COR-L47 (cell line): ENCODE results near the gene DNAH1.

ENCODE experiments used
- DNase-seq: peaks from one replicate; lab custom pipeline; 2025; lab: John Stamatoyannopoulos, UW

Gene DNAH1

GRCh38 chr3:52403271-52403841 is 87.2 kb downstream of the DNAH1 start:
- DNase-seq, result no peak

- no peak for DNase-seq
Observed at GRCh38 chr3:52403955-52404354, 87.8 kb downstream of the DNAH1 start.

DNA sequence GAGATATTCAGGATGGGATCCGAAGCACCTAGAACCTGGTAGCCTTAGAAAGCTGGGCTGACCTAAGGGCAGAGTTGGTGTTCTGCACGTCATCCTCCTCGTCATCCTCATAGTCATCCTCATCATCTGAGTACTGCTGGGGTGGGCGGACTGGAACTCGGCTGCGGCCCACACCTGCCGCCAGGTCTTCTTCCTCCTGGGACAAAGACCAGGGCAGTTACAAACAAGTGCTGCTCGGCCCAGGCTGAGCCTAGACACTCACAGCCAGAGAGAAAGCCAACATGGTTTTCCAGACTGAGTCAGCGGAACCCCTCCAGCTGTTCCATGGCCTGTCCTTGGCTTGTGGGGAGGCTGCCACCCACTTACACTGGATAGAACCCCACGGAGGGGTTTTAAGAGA is 88.3 kb downstream of the DNAH1 start:
- DNase-seq, result no peak

DNA sequence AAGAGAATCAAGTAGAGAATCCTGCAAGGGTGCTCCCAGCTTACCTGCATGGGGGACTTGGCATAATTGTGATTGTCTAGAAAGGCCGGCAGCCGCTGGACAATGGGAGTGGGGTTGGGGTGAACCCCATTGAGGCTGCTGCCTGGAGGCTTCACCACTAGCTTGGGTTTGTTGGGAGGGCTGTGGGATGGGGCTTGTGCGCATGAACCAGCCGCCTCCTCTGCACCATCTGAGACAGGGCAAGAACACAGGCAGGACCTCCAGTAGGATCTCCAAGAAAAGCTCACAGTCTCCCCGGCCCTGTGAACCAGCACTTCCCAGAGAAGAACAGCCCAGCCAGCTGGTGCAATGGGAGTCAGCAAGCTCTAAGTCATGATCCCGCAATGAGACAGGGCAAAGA is 88.9 kb downstream of the DNAH1 start:
- no peak for DNase-seq

- DNase-seq, result no peak
Observed at GRCh38 chr3:52405601-52406110, 89.5 kb downstream of the DNAH1 start.

- no peak for DNase-seq
Observed at GRCh38 chr3:52406231-52406661, 90.1 kb downstream of the DNAH1 start.

GRCh38 chr3:52406791-52407510 is 90.8 kb downstream of the DNAH1 start:
- no peak for DNase-seq

DNA sequence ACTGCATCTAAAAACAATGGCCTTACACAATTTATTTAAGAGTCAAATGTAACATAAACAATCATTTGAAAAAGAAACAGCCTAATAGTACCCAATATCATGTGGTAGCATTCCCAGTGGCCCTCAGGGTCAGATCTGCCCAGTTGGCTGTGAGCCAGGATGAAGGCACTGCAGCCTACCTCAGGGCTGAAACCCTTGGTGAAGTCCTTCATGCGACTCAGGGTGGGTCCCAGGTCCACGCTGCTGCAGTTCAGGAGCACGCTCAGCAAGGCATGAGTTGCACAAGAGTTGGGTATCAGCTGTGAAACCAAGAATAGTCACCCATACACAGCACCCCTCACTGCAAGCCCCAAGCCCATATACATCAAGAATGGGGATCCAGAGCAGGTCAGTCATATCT is 91.7 kb downstream of the DNAH1 start:
- DNase-seq, result no peak

DNA sequence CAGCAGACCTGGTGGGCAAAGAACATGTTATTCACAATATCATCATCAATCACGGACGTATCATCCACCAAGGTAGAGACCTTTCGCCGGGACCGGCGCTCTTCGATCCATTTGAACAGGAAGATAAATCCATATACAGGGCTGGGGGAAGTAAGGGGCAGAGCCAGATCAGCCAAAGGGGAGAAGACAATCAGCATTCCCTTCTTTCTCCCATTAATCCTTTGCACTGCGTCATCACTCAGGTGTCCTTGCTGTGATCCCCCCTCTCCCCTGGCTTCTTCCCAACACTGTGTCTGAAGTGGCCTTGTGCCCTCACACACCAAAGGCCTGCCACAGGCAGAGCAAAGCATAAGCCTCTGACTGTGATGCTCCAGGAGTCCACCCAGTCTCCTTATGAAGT is 92.3 kb downstream of the DNAH1 start:
- DNase-seq, result no peak

DNA sequence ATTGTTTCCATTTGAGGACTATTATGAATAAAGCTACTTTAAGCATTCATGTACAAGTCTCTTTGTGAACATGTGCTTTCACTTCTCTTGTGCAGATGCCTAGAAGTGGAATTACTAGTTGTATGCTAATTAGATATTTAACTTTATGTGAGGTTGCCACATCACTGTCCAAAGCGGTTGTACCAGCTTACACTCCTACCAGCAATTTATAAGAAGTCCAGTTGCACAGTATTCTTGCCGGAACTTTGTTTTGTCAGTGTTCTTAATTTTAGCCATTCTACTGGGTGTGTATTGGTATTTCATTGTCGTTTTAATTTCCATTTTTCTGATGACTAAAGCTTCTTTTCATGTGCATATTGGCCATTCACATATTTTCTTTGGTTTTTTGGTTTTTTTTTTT is 99.7 kb downstream of the DNAH1 start:
- DNase-seq, result no peak

- no peak for DNase-seq
Observed at GRCh38 chr3:52420388-52420787, 104.3 kb downstream of the DNAH1 start.

- no peak for DNase-seq
Observed at GRCh38 chr3:52422669-52423068, 106.5 kb downstream of the DNAH1 start.

- no peak for DNase-seq
Observed at GRCh38 chr3:52423173-52423572, 107.1 kb downstream of the DNAH1 start.

- peak; percentile 19 for DNase-seq
Observed at GRCh38 chr3:52428151-52429005, 112.3 kb downstream of the DNAH1 start.

DNA sequence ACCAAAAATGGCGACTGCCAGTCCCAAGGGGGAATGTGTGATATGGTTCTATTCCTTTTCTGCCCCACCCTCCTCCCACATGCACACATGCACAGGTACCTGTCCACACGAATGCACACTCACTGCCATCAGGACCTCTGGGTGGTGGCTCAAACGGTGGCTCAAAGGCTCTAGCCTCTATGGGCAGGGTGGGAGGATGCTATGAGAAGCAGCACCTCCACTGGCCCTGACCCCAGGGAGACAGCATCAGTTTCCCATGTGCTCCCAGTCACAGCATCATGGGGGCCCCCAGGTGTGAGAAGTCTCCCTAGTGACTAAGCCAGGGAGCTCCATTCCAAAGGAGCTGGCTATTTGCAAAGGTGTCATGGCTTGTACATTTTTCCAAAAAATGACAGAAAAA is 112.9 kb downstream of the DNAH1 start:
- no peak for DNase-seq

GRCh38 chr3:52429779-52430415 is 113.8 kb downstream of the DNAH1 start:
- DNase-seq, result no peak

GRCh38 chr3:52430416-52430810 is 114.3 kb downstream of the DNAH1 start:
- DNase-seq, result no peak

- no peak for DNase-seq
Observed at GRCh38 chr3:52431459-52432223, 115.5 kb downstream of the DNAH1 start.

- DNase-seq, result no peak
Observed at GRCh38 chr3:52432225-52432624, 116.1 kb downstream of the DNAH1 start.

- no peak for DNase-seq
Observed at GRCh38 chr3:52432691-52433141, 116.6 kb downstream of the DNAH1 start.

DNA sequence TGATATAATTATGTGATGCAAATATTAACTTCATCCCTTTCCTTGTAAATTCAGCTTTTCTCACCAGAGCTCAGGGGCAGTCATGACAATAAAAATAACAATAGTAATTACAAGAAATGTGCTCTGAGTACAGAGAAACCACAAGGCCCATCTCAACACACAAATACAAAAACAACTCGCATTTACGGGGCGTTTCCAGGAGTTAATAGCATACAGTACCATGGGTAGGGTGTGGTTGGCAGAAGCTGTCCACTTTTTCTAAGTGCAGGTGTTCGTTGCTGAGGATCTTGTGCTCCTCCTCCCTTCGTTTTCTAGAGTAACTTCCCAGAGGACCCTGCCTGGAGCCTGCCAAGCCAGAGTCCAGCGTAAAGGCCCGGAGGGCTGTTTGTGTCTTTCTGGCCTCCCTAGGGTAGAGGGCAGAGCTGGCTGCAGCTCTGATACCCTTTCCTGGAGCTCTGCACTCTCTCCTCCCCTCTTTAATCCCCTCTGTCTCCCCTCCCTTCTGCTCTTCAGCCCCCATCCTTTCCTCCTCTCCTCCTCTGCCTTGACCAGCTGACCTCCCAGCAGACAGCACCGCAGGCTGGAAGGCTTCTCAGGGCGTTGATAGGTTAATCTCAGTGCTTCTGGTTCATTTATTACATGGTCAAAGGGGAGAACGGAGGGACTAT is 117.3 kb downstream of the DNAH1 start:
- no peak for DNase-seq
